DOHH2 (cell line): ENCODE measurements around the gene PTGES3.

Experiments
- H3F3A ChIP-seq: fragments of 200-600 bp; sonication (generic), shearing (Covaris generic); 2 replicates; pipeline ENCODE4 v1.6.0; 2016; ENCODE audit warnings: antibody characterized with exemption, mild to moderate bottlenecking; ENCODE audit not compliant: control insufficient read depth, insufficient read depth
- H3K27ac ChIP-seq: fragments of 200-600 bp; sonication (generic); 2 replicates; pipeline ENCODE4 v1.5.1; 2014; ENCODE audit warnings: low read depth, mild to moderate bottlenecking, low read length, moderate library complexity
- H3K27me3 ChIP-seq: fragments of 200-600 bp; sonication (generic); 2 replicates; pipeline ENCODE4 v1.6.1; 2014; ENCODE audit warnings: mild to moderate bottlenecking, low read length, mixed read lengths; ENCODE audit not compliant: control insufficient read depth
- H3K36me3 ChIP-seq: fragments of 200-600 bp; sonication (generic); 2 replicates; pipeline ENCODE4 v1.6.1; 2014; ENCODE audit warnings: mild to moderate bottlenecking, low read length, moderate library complexity, mixed read lengths; ENCODE audit not compliant: control insufficient read depth
- H3K4me1 ChIP-seq: fragments of 200-600 bp; sonication (generic); 2 replicates; pipeline ENCODE4 v1.6.1; 2014; ENCODE audit warnings: mild to moderate bottlenecking, low read length, mixed read lengths; ENCODE audit not compliant: control insufficient read depth
- H3K4me2 ChIP-seq: fragments of 200-600 bp; sonication (generic); 2 replicates; pipeline ENCODE4 v1.6.0; 2014; ENCODE audit warnings: mild to moderate bottlenecking, low read length, moderate library complexity
- H3K4me3 ChIP-seq: fragments of 200-600 bp; sonication (generic); 2 replicates; pipeline ENCODE4 v1.5.1; 2014; ENCODE audit warnings: mild to moderate bottlenecking, low read length, mixed read lengths
- H3K79me2 ChIP-seq: fragments of 200-600 bp; sonication (generic); 2 replicates; pipeline ENCODE4 v1.6.1; 2014; ENCODE audit warnings: mild to moderate bottlenecking, low read length, mixed read lengths; ENCODE audit not compliant: control insufficient read depth
- H3K9me2 ChIP-seq: fragments of 200-600 bp; sonication (generic); replicated peaks from 2 replicates; pipeline ENCODE4 v1.6.1; 2014; ENCODE audit warnings: mild to moderate bottlenecking, low read length, mixed read lengths; ENCODE audit not compliant: control insufficient read depth
- H3K9me3 ChIP-seq: fragments of 200-600 bp; sonication (generic); 2 replicates; pipeline ENCODE4 v1.6.1; 2014; ENCODE audit warnings: antibody characterized with exemption, low read length, mixed read lengths; ENCODE audit not compliant: control insufficient read depth, insufficient read depth
- H4K20me1 ChIP-seq: fragments of 200-600 bp; sonication (generic); 2 replicates; pipeline ENCODE4 v1.6.0; 2014; ENCODE audit warnings: low read depth, mild to moderate bottlenecking, antibody characterized with exemption, low read length, moderate library complexity; ENCODE audit not compliant: control insufficient read depth, insufficient read depth
- EZH2phosphoT487 ChIP-seq: fragments of 200-600 bp; sonication (generic); IDR thresholded peaks from 2 replicates; pipeline ENCODE4 v1.6.1; 2017; ENCODE audit warnings: borderline replicate concordance, mild to moderate bottlenecking, antibody characterized with exemption, low read length, moderate library complexity, mixed read lengths
- TF ChIP-seq, protein P1 (sequence below): fragments of 200-600 bp; sonication (generic); IDR thresholded peaks from one replicate; pipeline ENCODE4 v1.5.1; 2014; ENCODE audit warnings: antibody characterized with exemption, mild to moderate bottlenecking, low read depth, low read length; ENCODE audit not compliant: poor library complexity, severe bottlenecking

The PTGES3 gene

DNA sequence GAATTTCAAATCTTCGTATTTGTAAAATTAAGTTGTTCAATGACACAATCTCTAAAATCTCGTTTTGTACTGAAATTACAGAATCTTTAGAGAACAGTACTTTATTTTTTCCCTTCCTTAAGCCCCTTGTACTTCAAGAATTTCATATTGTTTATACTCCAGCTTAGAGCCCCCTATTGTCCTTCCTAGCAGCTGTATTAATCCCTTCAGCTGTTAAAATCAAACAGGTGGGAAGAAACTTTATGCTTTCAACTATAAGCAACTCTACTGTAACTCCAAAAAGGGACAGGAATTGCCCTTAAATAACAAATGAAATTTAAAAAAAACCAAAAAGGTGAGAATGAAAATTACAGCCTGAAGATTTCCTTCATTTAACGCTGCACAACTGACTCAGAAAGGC is 35.3 kb upstream of the PTGES3 start:
- H3K4me2 ChIP-seq, result peak overlapping the region; percentile 97
- no peaks in the 10 kb centered on the region for H3K9me2 ChIP-seq
- peaks cover 73% of the 10 kb centered on the region for H3K36me3 ChIP-seq
- peak overlapping the region; percentile 100 for H3K4me3 ChIP-seq
- peak overlapping the region; percentile 96; the same call in 1 of the 2 replicates for H3K27ac ChIP-seq
- H3K4me1 ChIP-seq, result peaks cover 73% of the 10 kb centered on the region
- TF ChIP-seq, protein P1, sequence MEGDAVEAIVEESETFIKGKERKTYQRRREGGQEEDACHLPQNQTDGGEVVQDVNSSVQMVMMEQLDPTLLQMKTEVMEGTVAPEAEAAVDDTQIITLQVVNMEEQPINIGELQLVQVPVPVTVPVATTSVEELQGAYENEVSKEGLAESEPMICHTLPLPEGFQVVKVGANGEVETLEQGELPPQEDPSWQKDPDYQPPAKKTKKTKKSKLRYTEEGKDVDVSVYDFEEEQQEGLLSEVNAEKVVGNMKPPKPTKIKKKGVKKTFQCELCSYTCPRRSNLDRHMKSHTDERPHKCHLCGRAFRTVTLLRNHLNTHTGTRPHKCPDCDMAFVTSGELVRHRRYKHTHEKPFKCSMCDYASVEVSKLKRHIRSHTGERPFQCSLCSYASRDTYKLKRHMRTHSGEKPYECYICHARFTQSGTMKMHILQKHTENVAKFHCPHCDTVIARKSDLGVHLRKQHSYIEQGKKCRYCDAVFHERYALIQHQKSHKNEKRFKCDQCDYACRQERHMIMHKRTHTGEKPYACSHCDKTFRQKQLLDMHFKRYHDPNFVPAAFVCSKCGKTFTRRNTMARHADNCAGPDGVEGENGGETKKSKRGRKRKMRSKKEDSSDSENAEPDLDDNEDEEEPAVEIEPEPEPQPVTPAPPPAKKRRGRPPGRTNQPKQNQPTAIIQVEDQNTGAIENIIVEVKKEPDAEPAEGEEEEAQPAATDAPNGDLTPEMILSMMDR, result no peak
- no peak for TF ChIP-seq EZH2phosphoT487
- H3F3A ChIP-seq, result peaks cover 48% of the 10 kb centered on the region
- H3K27me3 ChIP-seq, result no peaks in the 10 kb centered on the region
- H4K20me1 ChIP-seq, result peaks cover 54% of the 10 kb centered on the region
- peaks cover 71% of the 10 kb centered on the region for H3K79me2 ChIP-seq
- H3K9me3 ChIP-seq, result no peaks in the 10 kb centered on the region

DNA sequence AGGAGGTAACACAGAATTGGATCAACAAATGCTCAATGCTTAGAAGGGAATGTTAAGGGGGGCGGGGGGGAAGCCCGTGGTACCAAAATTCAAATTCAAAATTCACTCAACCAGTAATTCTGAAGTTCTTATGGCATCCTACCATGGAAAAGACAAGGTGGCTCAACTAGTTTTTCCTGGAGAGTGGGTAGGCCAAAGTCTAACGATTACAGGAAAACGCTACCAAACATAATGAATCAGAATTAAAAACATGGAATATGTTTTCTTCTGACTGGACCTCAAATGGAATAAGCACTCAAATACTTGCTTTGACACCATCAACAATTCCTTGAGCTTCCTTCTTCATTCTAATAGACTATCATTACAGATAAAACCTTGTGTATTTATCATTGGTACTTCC is 34.7 kb upstream of the PTGES3 start:
- H3K4me3 ChIP-seq, result peak overlapping the region; percentile 100
- peak overlapping the region; percentile 97 for H3K4me2 ChIP-seq
- peaks cover 74% of the 10 kb centered on the region for H3K79me2 ChIP-seq
- peaks cover 48% of the 10 kb centered on the region for H3F3A ChIP-seq
- H3K9me2 ChIP-seq, result no peaks in the 10 kb centered on the region
- H3K4me1 ChIP-seq, result peaks cover 76% of the 10 kb centered on the region
- 0 out of 2 replicates have a peak overlapping the region, but pooled peaks have one; percentile 96 for H3K27ac ChIP-seq
- H4K20me1 ChIP-seq, result peaks cover 54% of the 10 kb centered on the region
- no peaks in the 10 kb centered on the region for H3K9me3 ChIP-seq
- H3K27me3 ChIP-seq, result no peaks in the 10 kb centered on the region
- H3K36me3 ChIP-seq, result peaks cover 70% of the 10 kb centered on the region
- TF ChIP-seq EZH2phosphoT487, result no peak
- TF ChIP-seq, protein P1, result no peak

DNA sequence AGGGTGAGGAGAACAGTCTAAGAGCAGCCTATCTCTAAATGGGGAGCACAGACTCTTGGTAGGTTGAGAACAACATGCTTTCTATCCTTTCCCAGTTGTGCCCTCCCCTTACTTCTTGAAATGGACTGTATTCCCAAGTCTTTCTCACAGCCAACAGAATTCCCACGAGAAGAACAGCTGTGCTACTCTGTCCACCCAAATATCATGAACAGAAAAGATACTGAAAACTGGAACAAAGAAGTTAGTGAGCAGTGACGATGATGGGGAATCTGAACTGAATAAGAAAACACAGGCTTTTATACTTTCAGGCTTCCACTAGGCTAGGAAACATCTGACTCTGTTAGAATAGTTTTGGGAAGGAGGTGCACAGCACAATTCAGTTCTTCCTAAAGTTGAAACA is 33.6 kb upstream of the PTGES3 start:
- Histone ChIP-seq H3K4me2 (peak overlapping the region; percentile 97), H3K9me2 (no peaks in the 10 kb centered on the region), H3F3A (peaks cover 44% of the 10 kb centered on the region), H3K79me2 (peaks cover 84% of the 10 kb centered on the region), H3K9me3 (no peaks in the 10 kb centered on the region), H3K27me3 (no peaks in the 10 kb centered on the region), H3K36me3 (peaks cover 78% of the 10 kb centered on the region), H3K4me3 (peak overlapping the region; percentile 100), H4K20me1 (peaks cover 54% of the 10 kb centered on the region), H3K4me1 (peaks cover 86% of the 10 kb centered on the region), H3K27ac (peak overlapping the region; percentile 50; the same call in 1 of the 2 replicates)
- TF ChIP-seq EZH2phosphoT487, result no peak
- TF ChIP-seq, protein P1, result no peak
